PC-9 (cell line): ENCODE results near the gene HOXC13. TPM values are rescaled to one million over a fixed set of nuclear protein-coding genes. Genes with fewer than 3 reads are reported as not detected.

ENCODE experiments used
- BruUV-seq: library from RNA; stranded (reverse); fragments of 400-500 nt; replicated peaks from 2 replicates; lab custom pipeline; 2021; lab: Mats Ljungman, UMichigan
- CTCF ChIA-PET: fragments of 300-600 bp; sonication (Branson Sonifier 250); formaldehyde crosslinking; loops from one replicate; lab custom pipeline; 2022; ENCODE audit warnings: antibody characterized with exemption; lab: Charles Lee
- POLR2A ChIA-PET: fragments of 300-600 bp; sonication (Branson Sonifier 250); formaldehyde crosslinking; loops from one replicate; lab custom pipeline; 2022; ENCODE audit warnings: antibody characterized with exemption; ENCODE audit not compliant: unreplicated experiment; lab: Charles Lee
- DNase-seq, 2 experiments: peaks; one replicate each; pipeline versions ENCODE4 v3.0.0 to v3.0.0-alpha.2; 2015 to 2022; ENCODE audit warnings: mixed read lengths in 1 of 2
- H2AFZ ChIP-seq: fragments of 200-600 bp; sonication (generic); 2 replicates; pipeline ENCODE4 v1.8.1; 2017; ENCODE audit warnings: antibody characterized with exemption
- H3F3A ChIP-seq: fragments of 200-600 bp; sonication (generic); 2 replicates; pipeline ENCODE4 v1.8.1; 2017; ENCODE audit warnings: antibody characterized with exemption, mild to moderate bottlenecking, low read depth; ENCODE audit not compliant: insufficient read depth
- H3K27ac ChIP-seq: fragments of 200-600 bp; sonication (generic); 2 replicates; pipeline ENCODE4 v1.6.1; 2016; ENCODE audit warnings: mixed run types
- H3K27me3 ChIP-seq: fragments of 200-600 bp; sonication (generic); 2 replicates; pipeline ENCODE4 v1.6.1; 2016; ENCODE audit warnings: low read depth, mixed run types; ENCODE audit not compliant: insufficient read depth
- H3K36me3 ChIP-seq: fragments of 200-600 bp; sonication (generic); 2 replicates; pipeline ENCODE4 v1.6.1; 2016; ENCODE audit warnings: low read depth, mixed run types
- H3K4me1 ChIP-seq: fragments of 200-600 bp; sonication (generic); replicated peaks from 2 replicates; pipeline ENCODE4 v1.6.1; 2016; ENCODE audit warnings: mixed run types; ENCODE audit not compliant: insufficient read depth
- H3K4me2 ChIP-seq: fragments of 200-600 bp; sonication (generic); 2 replicates; pipeline ENCODE4 v1.6.1; 2017; ENCODE audit warnings: mixed run types
- H3K4me3 ChIP-seq: fragments of 200-600 bp; sonication (generic); 2 replicates; pipeline ENCODE4 v1.6.1; 2016; ENCODE audit warnings: mixed run types
- H3K79me2 ChIP-seq: fragments of 200-600 bp; sonication (generic); 2 replicates; pipeline ENCODE4 v1.6.1; 2017; ENCODE audit warnings: low read depth, mixed run types
- H3K9me2 ChIP-seq: fragments of 200-600 bp; sonication (generic); 2 replicates; pipeline ENCODE4 v1.8.1; 2017; ENCODE audit warnings: mild to moderate bottlenecking; ENCODE audit not compliant: insufficient read depth
- H3K9me3 ChIP-seq: fragments of 200-600 bp; sonication (generic); 2 replicates; pipeline ENCODE4 v1.8.1; 2016; ENCODE audit warnings: low read depth; ENCODE audit not compliant: insufficient read depth
- H4K20me1 ChIP-seq: fragments of 200-600 bp; sonication (generic); 2 replicates; pipeline ENCODE4 v1.8.1; 2017; ENCODE audit not compliant: insufficient read depth
- CTCF ChIP-seq: fragments of 200-600 bp; sonication (generic); conservative IDR thresholded peaks from 2 replicates; pipeline ENCODE4 v1.6.1; 2017; ENCODE audit warnings: mixed run types, antibody characterized with exemption, mild to moderate bottlenecking, moderate library complexity
- EZH2 ChIP-seq: fragments of 200-600 bp; sonication (generic); IDR thresholded peaks from 2 replicates; pipeline ENCODE4 v1.8.0; 2017; ENCODE audit warnings: antibody characterized with exemption, low read depth
- intact Hi-C: fragments of 100-400 bp; cut with micrococcal nuclease; formaldehyde crosslinking; loops from one replicate; pipeline ENCODE4 v1.10.0; 2022; ENCODE audit not compliant: unreplicated experiment
- total RNA-seq: library from RNA; stranded (reverse); gene quantifications from 2 replicates; pipeline ENCODE4 v1.2.3, GENCODE V29; 2021

Gene HOXC13
- total RNA-seq, 1 experiment from 2014 or later = 1.8 TPM

- H3K4me3 ChIP-seq = peak overlapping the region; percentile 59; the same call in 1 of the 2 replicates
- no peak overlapping the region for H2AFZ ChIP-seq
- intact Hi-C loops = no loop called here
- CTCF ChIA-PET = no interaction called here
- TF ChIP-seq CTCF = no peak
- no peak for TF ChIP-seq EZH2
- H3K4me1 ChIP-seq = peaks cover 25% of the 10 kb centered on the region
- no peak overlapping the region for H3K27ac ChIP-seq
- H4K20me1 ChIP-seq = no peaks in the 10 kb centered on the region; the same call in 1 of the 2 replicates
- BruUV-seq = no TSS peak
- H3F3A ChIP-seq = no peaks in the 10 kb centered on the region
- H3K9me3 ChIP-seq = no peaks in the 10 kb centered on the region
- POLR2A ChIA-PET = interaction anchor here (0.6 kb wide), 1 partner anchor 244 kb away, joined by 3 read pairs; no protein-coding TSS in a partner anchor
- peaks cover 61% of the 10 kb centered on the region for H3K79me2 ChIP-seq
- no peaks in the 10 kb centered on the region for H3K27me3 ChIP-seq
- peaks cover 5% of the 10 kb centered on the region; the same call in 1 of the 2 replicates for H3K36me3 ChIP-seq
- DNase-seq = no peak
- H3K9me2 ChIP-seq = no peaks in the 10 kb centered on the region
- peak overlapping the region; percentile 81 for H3K4me2 ChIP-seq
Measured at GRCh38 chr12:53941187-53941586, 2.6 kb downstream of the HOXC13 start.

GRCh38 chr12:53941750-53942149 lies 3.1 kb downstream of the HOXC13 start:
- Histone ChIP-seq H3K9me2 (no peaks in the 10 kb centered on the region), H3K36me3 (peaks cover 5% of the 10 kb centered on the region; the same call in 1 of the 2 replicates), H4K20me1 (no peaks in the 10 kb centered on the region; the same call in 1 of the 2 replicates), H3K4me2 (peak overlapping the region; percentile 81), H3K27ac (no peak overlapping the region), H3K4me3 (peak overlapping the region; percentile 59; the same call in 1 of the 2 replicates), H3K4me1 (peaks cover 25% of the 10 kb centered on the region), H3K27me3 (no peaks in the 10 kb centered on the region), H3K79me2 (peaks cover 61% of the 10 kb centered on the region), H3K9me3 (no peaks in the 10 kb centered on the region), H3F3A (0 out of 2 replicates have a peak, but pooled peaks cover 6% of the 10 kb centered on the region), H2AFZ (no peak overlapping the region)
- ChIA-PET POLR2A (no interaction called here), CTCF (no interaction called here)
- no peak for TF ChIP-seq EZH2
- no peak for TF ChIP-seq CTCF
- BruUV-seq = no TSS peak
- no peak for DNase-seq
- intact Hi-C loops = no loop called here

GRCh38 chr12:53942467-53942997 lies 3.9 kb downstream of the HOXC13 start:
- peak overlapping the region; percentile 81 for H3K4me2 ChIP-seq
- peaks cover 5% of the 10 kb centered on the region; the same call in 1 of the 2 replicates for H3K36me3 ChIP-seq
- DNase-seq = no peak
- H3K27ac ChIP-seq = no peak overlapping the region; the same call in 1 of the 2 replicates
- TF ChIP-seq EZH2 (no peak), CTCF (no peak)
- CTCF ChIA-PET = no interaction called here
- no peaks in the 10 kb centered on the region; the same call in 1 of the 2 replicates for H4K20me1 ChIP-seq
- H3K4me3 ChIP-seq = peak overlapping the region; percentile 45; the same call in 1 of the 2 replicates
- no peaks in the 10 kb centered on the region for H3K27me3 ChIP-seq
- no peaks in the 10 kb centered on the region for H3K9me3 ChIP-seq
- POLR2A ChIA-PET = interaction anchor here (0.7 kb wide), 1 partner anchor 66 kb away, joined by 4 read pairs; no protein-coding TSS in a partner anchor
- peaks cover 9% of the 10 kb centered on the region; the same call in 1 of the 2 replicates for H3F3A ChIP-seq
- no peaks in the 10 kb centered on the region for H3K9me2 ChIP-seq
- intact Hi-C loops = no loop called here
- no peak overlapping the region for H2AFZ ChIP-seq
- H3K79me2 ChIP-seq = peaks cover 61% of the 10 kb centered on the region
- H3K4me1 ChIP-seq = peaks cover 25% of the 10 kb centered on the region
- BruUV-seq = no TSS peak
